ENCODE results near the gene DTNB.

DNA sequence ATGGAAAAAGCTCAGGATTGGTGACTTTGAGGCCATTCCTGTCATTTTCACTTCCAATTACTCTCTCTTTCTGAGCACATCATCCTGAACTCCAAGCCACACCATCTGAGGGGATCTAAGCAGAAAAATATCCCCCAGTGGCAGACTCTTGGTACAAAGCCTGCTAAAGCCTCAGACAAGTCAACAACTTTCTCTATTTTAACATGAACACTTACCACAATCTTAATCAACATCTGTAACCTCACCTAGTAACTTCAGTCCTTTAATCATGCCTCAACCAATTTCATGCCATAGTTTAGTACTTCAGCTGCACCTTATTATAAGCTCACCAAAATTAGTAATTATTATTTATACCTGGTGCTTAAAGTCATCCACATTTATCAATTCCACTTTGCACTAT, 128.9 kb downstream of the DTNB start:
- TF ChIP-seq, protein P1, sequence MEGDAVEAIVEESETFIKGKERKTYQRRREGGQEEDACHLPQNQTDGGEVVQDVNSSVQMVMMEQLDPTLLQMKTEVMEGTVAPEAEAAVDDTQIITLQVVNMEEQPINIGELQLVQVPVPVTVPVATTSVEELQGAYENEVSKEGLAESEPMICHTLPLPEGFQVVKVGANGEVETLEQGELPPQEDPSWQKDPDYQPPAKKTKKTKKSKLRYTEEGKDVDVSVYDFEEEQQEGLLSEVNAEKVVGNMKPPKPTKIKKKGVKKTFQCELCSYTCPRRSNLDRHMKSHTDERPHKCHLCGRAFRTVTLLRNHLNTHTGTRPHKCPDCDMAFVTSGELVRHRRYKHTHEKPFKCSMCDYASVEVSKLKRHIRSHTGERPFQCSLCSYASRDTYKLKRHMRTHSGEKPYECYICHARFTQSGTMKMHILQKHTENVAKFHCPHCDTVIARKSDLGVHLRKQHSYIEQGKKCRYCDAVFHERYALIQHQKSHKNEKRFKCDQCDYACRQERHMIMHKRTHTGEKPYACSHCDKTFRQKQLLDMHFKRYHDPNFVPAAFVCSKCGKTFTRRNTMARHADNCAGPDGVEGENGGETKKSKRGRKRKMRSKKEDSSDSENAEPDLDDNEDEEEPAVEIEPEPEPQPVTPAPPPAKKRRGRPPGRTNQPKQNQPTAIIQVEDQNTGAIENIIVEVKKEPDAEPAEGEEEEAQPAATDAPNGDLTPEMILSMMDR (IDR thresholded peaks at IDR 0.05), result no peak
- TF ChIP-seq POLR2AphosphoS5 (IDR thresholded peaks at IDR 0.05) (no peak), POLR2A (IDR thresholded peaks at IDR 0.05) (no peak)

Measured in gastroesophageal sphincter (tissue), 3 donors.